ENCODE results near the gene GNG3. TPM values are rescaled to one million over a fixed set of nuclear protein-coding genes. Genes with fewer than 3 reads are reported as not detected.

The GNG3 gene
- total RNA-seq, 4 donors from 2014 or later = not detected

- H3K4me3 ChIP-seq (ENCODE audit: low read depth, poor library complexity, severe bottlenecking) = no peak overlapping the region
- intact Hi-C loops (cut with DNase I; ENCODE audit: low total_unique reads) = no loop called here
- TF ChIP-seq CTCF (IDR thresholded peaks at IDR 0.05) (no peak), POLR2A (IDR thresholded peaks at IDR 0.05) (no peak)
- WGBS, 2 donors = 92 to 97% methylated on average over 10 to 14 of the region's 14 CpGs
- DNase-seq (ENCODE audit: low spot score in 2 of 2) = no peak
Measured at GRCh38 chr11:62752177-62752785, 44.8 kb downstream of the GNG3 start.

GRCh38 chr11:62752994-62753735, 45.7 kb downstream of the GNG3 start:
- no peak for TF ChIP-seq CTCF (IDR thresholded peaks at IDR 0.05)
- no peak for TF ChIP-seq POLR2A (IDR thresholded peaks at IDR 0.05)
- no peak for DNase-seq (ENCODE audit: low spot score in 2 of 2)
- intact Hi-C loops (cut with DNase I; ENCODE audit: low total_unique reads) = no loop called here
- H3K4me3 ChIP-seq (ENCODE audit: low read depth, poor library complexity, severe bottlenecking) = peak overlapping the region; percentile 13
- WGBS, 2 donors = 54 to 60% methylated on average over 14 to 15 of the region's 15 CpGs

GRCh38 chr11:62753736-62754603, 46.5 kb downstream of the GNG3 start, which contains the start of gene ZBTB3:
Gene ZBTB3, minus strand, starts transcription at chr11:62754160. Its CDS starts 496 bp downstream, at chr11:62753664.
- no peak for TF ChIP-seq CTCF (IDR thresholded peaks at IDR 0.05)
- TF ChIP-seq POLR2A (IDR thresholded peaks at IDR 0.05) = peak in 1 of 2 donors; percentile 62
- 0 to 1% methylated on average over 47 of the region's 47 CpGs for WGBS, 2 donors
- intact Hi-C loops (cut with DNase I; ENCODE audit: low total_unique reads) = no loop called here
- peak; percentile 99 for DNase-seq (ENCODE audit: low spot score in 2 of 2)
- H3K4me3 ChIP-seq (ENCODE audit: low read depth, poor library complexity, severe bottlenecking) = peak within 1 kb of the TSS; percentile 56

- intact Hi-C loops (cut with DNase I; ENCODE audit: low total_unique reads) = no loop called here
- TF ChIP-seq CTCF (IDR thresholded peaks at IDR 0.05) = no peak
- DNase-seq (ENCODE audit: low spot score in 2 of 2) = no peak
- no peak overlapping the region for H3K4me3 ChIP-seq (ENCODE audit: low read depth, poor library complexity, severe bottlenecking)
- WGBS, 2 donors = 77 to 82% methylated on average over 10 of the region's 10 CpGs
Measured at GRCh38 chr11:62755086-62755615, 47.7 kb downstream of the GNG3 start.

GRCh38 chr11:62757846-62758788, 50.6 kb downstream of the GNG3 start:
- TF ChIP-seq CTCF (IDR thresholded peaks at IDR 0.05) (no peak), POLR2A (IDR thresholded peaks at IDR 0.05) (no peak)
- DNase-seq (ENCODE audit: low spot score in 2 of 2) = no peak
- WGBS, 2 donors = 61 to 65% methylated on average over 9 of the region's 9 CpGs
- no peak overlapping the region for H3K4me3 ChIP-seq (ENCODE audit: low read depth, poor library complexity, severe bottlenecking)
- intact Hi-C loops (cut with DNase I; ENCODE audit: low total_unique reads) = no loop called here

Measured in lower leg skin (tissue), 4 donors.